Stimulated activated naive CD4-positive, alpha-beta T cell (primary cell): ENCODE results near the gene DOC2B.

Experiments
- DNase-seq, 6 experiments: peaks; one replicate each; lab custom pipeline; 2025; lab: John Stamatoyannopoulos, UW

The DOC2B gene

DNA sequence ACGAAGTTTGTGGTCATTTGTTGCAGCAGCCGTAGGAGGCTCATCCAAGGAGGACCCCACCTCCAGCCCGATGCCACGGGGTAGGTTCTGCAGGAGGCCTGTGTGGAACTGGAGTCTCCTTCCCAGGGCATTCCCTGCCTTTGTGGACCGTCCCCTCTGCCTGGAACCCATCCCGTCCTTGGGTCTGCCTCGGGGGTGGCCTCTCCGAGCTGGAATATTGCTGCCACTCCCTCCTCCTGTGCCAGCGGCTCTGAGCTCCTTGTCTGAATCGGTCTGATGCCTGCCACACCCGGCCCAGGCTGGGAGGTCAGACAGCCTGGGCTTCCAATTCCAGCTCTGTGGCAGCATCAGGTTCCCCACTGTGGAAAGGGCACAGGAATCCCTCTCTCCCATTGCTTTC is 18.8 kb downstream of the DOC2B start:
- DNase-seq, result no peak

DNA sequence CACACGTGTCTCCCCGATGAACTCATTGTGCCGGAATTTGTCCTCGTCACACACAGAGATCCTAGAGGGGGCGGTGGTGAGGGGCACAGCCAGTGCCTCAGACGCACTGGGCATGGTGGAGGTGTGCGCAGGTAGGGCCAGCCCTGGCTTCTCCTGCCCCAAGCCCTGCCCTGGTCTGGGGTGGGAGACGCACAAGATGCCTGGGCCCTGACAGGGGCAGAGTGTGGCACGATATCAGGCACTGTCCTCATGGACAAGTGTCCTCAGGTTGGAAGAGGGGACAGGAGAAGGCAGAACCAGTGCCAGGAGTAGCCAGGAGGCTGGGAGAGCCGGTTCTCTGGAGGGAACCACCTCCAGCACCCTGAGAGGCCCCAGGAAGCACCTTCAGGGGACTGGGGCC is 20.0 kb downstream of the DOC2B start:
- no peak for DNase-seq

DNA sequence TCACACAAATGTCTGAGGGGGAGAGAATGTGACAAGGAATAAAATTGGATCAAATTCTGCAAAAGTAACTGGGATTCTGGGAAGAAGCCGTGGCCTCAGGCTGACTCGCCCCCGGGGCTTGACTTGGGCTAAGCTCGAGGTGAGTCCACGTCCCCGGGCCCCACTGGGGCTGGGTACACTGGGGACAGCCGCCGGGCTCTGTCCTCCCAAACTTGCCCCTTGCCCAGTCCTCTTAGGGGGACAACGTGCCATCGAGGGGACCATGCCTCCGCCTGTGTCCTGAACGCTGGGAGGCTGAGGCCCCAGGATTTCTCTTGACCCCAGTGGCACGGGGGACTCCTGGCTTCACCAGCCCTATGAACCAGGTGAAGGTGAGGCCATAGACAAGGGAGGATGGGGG is 21.1 kb downstream of the DOC2B start:
- no peak for DNase-seq

DNA sequence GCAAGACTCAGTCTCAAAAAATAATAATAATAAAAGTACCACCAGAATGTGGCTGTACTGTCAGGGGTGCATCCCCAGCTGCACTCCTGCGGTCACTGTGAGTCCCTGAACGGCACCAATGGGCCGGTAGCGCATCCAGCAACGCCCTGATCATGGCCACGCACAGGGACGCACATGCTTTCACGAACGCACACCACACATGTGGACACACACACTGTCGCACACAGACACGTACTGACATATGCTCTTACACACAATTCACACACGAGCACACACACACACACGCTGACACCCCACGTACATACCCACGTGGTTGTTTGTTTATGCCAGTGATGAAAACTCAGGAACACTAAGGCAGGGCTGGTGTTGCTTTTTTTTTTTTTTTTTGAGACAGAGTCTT is 21.8 kb downstream of the DOC2B start:
- no peak for DNase-seq

DNA sequence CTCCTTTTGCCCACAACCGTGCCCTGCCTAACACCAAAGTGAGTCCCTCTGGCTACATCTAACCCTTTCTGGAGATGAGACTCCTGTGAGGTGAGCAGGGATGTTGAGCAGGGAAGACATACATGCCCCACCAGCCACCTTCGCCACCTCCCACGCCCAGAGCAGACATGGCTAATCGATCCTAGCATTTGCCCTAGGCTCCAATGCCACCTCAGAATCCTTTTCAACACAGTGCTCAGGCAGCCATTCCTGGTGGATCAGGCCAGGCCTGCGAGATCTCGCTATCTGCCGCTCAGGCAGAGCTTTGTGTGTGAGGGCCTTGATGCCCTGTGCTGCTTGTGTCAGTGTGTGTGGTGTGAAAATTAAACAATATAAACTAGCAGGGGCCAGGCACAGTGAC is 23.1 kb downstream of the DOC2B start:
- no peak for DNase-seq

DNA sequence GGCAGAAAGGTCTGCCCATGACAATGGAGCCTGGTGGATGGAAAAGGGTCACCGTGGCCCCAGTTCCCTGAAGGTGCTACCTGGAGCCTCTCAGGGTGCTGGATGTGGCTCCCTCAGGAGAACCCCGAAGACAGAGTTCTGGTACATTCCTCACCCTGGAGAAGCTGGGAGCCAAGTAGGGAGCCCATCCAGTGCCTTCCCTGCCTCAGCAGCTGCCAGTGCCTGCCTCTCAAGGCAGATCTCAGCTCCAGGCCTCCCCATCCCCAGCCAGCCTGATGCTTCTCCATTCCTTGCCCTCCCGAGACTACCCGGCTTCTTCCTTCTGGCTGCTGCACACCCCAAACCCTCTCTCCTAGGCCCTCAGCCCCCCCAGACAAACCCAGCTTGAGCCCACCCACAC is 23.5 kb downstream of the DOC2B start:
- no peak for DNase-seq

DNA sequence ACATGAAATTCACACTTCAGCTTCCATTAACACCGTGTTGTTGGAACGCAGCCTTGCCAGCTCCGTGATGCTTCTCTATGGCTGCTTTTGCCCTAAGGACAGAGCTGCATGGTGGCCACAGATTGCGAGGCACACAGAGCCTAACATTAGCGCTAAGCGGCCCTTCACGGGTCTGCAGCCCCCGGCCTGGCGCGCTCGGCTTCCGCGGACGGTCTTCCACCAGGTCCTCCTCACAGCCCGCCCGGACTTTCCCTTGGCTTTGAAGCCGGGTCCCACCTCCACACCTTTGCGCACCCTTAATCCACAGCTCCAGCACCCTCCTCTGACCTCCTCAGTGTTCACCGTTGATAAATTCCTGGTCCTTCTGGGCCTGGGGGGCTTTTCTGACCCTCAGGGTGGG is 24.5 kb downstream of the DOC2B start:
- no peak for DNase-seq

DNA sequence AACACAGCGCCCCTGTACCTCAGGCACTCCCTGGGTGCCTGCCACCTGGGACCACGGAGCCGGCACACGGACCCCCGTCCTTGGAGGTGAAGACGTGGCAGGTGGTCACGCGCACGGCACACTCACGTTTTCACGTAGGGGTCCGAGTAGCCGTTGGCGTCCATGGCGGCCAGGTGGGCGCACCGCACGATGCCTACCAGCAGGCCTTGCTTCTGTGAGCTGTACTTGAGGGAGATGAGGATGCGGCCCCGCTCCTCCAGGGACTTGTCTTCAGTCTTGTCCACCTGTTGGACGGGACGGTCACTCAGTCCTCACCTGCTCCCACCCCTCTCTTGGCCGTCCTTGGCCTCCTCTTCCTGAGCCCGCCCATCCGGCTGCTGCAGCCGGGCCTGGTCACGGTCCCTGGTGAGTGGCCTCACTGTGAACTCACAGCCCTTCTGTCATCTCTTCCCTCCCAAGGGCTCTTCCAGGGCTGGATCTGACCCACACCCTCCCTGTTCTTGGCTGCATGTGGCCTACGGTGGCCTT is 25.3 kb downstream of the DOC2B start:
- DNase-seq, result no peak

DNA sequence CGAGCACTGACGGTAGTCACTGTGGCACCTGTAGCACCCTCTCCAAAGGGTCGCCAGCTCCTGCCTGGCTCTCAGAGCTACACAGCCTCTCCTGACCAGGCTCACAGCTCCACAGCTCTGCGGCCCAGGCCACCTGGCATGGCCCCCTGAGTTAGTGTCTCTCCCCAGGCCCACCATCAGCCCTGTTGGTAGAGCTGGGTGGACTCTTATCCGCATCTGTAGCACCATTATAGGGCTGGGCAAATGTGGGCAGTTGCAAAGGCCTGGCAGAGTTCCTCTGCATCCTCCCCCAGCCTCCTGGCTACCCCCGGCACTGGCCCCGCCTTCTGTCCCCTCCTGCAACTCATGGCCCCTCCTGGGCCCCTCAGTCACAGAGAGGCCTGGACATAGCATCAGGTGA is 25.9 kb downstream of the DOC2B start:
- no peak for DNase-seq

DNA sequence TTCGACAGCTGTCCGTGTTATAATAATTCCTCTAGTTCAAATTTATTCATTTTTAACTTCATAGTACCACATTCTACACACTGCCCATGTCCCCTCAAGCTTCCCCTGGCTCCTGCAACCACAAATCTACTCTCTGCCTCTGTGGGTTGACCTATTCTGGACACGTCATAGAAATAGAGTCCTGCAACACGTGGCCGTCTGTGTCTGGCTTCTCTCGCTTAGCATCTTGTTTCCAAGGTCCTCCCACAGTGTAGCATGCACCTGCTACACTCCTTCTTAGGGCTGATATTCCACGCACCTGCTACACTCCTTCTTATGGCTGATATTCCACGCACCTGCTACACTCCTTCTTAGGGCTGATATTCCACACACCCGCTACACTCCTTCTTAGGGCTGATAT is 27.6 kb downstream of the DOC2B start:
- no peak for DNase-seq

DNA sequence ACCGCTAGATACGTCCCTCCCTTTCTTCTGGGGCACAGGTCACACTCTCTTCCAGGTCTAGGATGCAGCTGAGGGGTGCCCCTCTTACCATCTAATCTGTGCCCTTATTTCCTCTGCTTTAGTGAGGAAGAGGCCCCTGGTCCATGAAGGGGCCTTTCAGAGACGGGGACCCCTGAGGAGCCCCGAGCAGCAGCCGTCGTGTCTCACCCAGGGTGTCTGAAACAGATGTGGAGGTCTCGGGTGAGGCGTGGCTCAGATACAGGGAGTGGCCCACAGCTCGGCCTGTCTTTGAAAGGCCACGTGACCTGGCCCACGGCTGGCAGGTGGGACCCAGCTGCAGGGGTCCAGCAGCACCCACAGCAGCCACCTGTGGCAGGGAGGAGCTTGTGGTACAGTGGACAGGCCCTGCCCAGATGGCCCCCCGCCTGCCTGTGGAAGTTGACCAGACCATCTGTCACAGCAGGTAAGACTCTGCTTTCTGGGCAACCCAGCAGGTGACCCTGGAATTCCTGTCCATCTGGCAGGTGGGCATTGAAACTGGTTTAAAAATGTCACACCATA is 28.5 kb downstream of the DOC2B start:
- DNase-seq, result no peak

DNA sequence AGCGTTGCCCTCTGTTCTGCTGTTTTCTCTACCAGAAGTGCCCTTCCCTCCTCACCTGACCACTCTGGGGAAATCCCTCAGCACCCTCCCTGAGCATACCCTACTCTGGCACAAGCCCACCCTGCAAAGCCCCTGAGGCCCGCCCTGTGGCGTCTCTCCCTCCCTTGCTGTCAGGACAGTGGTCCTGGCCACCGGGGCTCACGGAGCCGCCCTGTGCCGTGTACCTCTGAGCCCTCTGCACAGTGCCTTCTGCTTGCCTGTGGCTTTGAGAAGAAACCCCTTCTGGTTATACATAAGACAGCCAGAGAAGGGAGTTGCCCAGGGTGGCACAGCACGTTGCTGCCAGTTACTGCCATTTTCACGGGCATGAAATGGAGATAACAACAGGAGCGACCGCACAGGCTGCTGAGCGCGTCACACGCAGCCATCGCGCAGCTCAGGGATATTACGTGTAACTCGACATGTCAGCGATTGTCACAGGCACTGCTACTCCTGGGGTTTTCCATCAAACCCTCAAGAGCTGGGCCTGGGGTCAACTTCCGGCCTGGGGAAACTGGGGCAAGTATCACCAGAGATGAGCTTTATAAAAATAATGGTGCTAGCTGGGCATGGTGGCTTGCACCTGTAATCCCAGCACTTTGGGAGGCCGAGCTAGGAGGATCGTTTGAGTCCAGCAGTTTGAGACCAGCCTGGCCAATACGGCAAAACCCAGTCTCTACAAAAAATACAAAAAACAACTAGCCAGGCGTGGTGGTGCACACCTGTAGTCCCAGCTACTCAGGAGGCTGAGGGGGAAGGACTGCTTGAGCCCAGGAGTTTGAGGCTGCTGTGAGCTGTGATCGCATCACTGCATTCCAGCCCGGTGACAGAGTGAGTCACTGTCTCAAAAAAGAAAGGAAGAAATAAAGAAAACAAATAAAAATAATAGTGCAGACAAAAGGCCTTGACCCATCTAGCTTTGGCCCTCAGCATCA is 29.3 kb downstream of the DOC2B start:
- DNase-seq, result no peak

DNA sequence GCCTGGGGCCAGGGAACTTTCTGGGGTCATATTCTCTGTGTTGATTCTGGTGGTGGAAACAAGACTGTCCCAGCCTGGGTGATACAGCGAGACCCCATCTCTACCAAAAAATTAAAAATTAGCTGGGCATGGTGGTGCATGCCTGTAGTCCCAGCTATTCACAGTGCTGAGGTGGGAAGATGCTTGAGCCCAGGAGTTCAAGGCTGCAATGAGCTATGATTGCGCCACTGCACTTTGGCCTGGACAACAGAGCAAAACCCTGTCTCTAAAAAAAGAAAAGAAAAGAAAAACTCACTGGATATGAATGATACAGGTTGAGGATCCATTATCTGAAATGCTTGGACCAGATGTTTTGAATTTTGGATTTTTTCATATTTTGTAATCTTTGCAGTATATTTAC is 30.4 kb downstream of the DOC2B start:
- no peak for DNase-seq

DNA sequence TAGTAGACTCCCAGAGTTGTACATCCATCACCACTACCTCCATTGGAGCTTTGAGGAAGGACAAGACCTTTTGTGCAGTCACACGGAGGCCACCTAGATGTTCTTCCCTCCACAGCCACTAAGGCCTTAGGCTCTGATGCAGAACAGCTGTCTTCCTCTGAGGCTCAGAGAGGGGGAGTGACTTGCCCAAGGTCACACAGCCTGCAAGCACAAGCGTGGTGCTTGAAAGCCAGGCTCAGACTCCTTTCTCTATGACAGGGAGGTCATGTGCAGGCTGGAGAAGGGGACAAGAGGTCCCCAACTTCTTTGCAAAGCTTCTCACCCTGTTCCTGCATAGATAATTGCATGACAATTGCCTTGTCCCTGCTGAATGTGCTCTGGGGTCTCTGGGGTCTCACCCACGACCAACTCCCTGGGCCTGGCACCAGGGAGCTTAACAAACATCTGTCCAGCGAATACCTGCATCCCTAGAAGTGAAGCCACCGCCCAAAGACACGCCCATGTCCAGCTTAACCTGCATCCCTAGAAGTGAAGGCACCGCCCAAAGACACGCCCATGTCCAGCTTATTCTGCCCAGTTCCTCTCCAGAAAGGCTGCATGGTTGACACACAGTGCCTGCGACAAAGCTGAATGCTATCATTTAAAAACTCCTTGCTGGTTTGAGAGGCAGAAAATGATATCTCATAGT is 31.4 kb downstream of the DOC2B start:
- no peak for DNase-seq

DNA sequence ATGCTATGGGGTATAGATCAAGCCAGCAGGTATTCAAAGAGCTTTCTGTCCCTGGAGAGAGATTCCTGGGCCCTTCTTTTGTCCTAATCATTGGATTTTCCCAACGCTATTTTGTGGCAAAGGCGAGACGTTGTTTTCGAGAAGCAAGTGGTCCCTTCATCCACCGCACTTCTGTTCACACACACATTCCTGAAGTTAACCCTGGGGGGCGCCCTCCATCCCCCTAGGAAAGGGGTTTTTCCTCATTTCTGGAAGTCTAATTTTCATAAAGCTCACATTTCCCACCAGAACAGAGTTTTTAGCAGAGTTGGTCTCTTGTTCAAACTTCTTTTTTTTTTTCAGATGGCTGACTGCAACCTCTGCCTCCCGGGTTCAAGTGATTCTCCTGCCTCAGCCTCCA is 32.2 kb downstream of the DOC2B start:
- DNase-seq, result no peak

DNA sequence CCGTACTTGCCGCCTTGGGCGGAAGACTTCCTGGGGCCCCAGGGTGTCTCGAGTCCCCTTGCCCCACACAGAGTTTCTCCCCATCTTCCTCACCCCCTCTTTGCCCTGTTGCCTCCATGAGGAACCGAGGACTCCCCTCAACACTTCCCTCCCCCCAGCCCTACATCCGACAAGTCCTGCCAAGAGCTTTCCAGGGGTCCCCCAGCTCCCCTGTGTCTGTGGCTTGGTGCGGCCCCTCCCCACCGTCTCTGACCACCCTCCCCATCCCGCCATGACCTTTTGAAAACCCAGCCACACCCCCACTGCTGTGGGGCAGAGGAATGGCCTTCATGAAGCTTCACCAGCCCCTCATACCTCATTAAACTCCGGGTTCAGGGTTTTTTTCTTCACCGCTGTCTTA is 32.7 kb downstream of the DOC2B start:
- DNase-seq, result no peak

DNA sequence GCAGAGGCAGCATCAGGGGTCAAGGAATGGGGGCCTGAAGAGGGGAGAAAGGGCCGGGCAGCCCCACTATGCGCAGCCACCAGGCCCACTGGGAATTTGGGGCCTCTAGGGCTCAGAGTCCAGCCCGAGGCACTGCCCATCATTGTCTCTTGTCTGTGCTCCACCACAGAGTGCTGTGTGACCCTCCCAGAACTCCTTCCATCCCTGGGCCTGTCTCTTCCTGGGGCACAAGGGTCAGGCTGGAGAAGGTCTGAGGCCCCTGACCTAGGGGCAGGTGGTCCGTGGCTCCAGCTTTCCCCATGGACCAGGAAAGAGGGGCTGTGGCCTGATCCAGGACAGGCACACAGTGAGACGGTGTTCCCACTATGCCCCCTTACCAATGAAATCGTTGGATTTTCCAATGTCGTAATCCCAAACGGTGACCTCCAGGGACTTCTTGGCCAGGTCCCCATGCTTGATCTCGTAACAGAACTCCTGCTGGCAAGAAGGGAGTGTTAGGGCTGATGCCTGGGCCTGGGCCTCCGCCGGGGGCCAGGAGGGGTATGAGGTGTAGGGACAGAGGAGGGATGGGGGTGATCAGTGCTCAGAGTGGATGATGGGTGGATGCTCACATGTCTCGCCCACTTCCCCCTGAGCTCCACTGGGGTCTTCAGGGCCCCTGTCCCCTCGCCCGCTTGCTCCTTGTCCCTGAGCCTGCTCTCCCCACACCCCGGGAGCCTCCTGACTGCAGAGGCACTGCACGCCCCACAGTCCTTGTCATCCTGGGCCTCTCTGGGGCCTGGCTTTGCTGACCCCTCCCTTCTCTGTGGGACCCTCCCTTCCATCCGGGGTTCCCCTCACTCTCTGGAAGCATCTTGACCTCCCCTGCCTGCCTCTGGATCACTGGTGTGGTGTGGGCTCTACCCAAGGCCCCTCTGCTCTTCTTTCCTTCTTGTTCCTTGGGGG is 33.4 kb downstream of the DOC2B start:
- DNase-seq, result no peak

DNA sequence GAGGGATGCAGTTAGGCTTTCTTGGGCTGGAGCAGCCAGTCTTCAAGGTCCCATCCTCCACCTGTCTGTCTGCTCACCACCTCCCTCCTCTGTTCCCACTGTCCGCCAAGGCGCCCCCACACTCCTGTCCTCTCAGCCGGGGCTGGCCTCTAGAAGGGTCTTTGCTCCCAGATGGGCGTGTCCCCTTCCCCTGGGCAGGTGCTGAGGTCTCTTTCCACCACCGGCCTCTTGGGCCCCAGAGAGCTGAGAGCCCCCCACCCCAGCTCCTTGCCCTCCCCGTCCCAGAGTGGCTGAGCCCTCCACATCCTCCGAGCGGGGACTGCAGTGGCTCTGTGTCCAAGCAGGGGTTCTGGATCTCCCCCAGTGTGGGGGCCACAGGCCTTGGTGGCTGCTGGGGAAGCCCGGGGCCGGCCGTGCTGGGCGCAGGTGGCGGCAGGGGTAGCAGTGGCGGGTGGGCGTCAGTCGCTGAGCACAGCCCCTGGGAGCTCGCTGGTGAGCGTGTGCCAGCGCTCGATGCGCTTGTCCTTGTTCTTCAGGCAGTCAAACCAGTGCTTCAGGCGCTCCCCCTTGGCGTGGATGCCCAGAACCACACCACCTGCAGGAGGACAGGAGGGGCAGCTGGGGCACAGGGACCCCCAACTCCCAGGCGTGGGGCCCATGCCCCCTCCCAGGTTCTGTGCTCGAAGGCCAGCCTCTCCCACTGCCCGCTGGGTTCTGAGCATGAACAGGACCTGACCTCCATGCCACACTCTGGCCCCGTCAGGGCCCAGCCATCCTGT is 34.3 kb downstream of the DOC2B start:
- DNase-seq, result no peak

DNA sequence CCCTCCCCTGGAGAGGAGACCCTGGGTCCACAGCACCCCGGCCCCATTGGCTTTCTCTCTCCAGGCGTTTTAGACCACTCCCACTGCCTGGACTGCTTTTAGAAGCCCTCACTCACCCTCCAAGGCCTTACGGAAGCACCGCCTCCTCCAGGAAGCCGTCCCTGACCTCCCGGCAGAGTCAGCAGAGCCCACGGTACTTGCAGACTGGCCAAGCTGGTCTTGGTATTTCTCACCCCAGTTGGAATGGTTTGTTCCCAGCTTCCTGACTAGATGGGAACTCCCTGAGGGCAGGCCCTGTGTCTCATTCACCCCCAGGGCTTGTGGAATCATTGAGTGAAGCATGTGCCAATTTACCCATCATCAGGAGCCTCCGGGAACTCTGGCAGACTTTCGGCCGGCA is 34.9 kb downstream of the DOC2B start:
- no peak for DNase-seq

DNA sequence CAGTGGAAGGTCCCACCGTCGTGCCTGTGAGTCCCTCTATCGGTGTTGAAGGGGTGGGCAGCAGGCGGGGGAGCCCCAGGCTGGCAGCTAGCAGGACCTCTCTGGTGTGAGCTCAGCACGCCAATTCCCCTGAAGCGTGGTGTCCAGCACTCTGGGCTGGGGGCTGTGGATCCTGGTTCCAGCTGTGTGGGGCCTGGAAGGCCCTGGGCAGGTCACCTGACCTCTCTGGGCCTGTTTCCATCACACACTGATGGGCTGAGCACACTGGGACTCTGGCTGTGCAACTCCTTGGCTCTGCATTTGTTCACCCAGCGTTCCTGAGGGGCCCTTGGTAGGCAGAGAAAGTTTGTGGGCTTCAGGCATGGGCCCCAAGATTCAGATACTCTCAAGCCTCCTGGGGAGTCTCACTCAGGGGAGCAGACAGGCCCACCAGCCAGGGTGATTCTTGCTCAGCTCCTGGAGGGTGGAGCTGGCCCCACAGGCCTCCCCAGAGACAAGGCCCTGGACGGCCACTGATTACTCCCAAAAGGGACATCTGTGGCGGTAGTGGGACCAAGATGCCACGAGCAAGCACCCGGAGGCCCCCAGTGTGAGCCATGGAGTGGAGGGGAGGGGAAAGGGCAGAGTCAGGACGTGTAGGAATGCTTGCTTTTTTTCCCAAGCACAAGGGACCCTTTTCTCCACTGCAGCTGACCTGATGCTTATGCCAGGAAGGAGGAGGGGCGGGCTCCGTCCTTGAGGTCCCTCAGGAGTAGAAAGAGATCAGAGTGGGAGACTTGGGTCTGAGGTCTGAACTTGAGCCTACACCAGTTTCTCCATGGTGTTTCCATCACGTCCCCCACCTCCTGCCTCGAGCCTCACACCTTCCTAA is 35.5 kb downstream of the DOC2B start:
- no peak for DNase-seq
